NCI-H82 treated with DMSO at 0.1 percent for 48 hours (cell line): ENCODE data around the gene P2RY14.

Experiments used
- DNase-seq: peaks from one replicate; lab custom pipeline; 2025; ENCODE audit not compliant: unreplicated experiment; lab: John Stamatoyannopoulos, UW

P2RY14 gene

DNA sequence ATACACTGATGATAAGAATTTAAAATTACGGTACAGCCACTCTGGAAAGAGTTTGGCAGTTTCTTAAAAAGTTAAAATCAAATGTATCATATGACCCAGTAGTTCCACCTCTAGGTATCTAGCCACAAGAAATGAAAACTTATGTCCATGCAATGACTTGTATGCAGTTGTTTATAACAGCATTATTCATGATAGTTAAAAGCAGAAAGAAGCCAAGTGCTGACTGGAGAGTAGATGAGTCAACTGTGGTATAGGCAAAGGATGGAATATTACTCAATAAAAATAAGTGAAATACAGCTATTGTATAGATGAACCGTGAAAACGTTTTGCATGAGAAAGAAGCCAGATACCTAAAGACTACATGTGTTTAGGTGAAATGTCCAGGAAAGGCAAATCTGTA is 23.4 kb upstream of the P2RY14 start:
- no peak for DNase-seq

DNA sequence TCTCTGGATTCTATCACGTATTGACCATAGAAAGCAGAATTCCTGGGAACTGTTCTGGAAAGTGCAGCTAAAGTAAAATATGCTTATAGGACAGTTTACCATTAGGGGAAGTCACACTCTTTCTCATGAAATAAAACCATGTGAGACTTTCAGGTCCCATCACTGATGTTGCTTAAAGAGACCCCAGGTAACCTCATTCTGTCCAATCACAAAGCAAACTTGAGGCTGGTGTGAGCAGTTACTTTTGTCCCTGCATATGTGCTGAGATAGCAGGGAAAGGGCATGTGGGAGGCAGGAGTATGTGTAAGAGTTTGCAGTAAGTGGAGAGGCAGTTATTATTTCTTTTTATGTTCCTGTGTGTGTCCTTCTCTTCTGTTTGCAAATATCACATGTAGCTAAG is 22.2 kb upstream of the P2RY14 start:
- DNase-seq = no peak

DNA sequence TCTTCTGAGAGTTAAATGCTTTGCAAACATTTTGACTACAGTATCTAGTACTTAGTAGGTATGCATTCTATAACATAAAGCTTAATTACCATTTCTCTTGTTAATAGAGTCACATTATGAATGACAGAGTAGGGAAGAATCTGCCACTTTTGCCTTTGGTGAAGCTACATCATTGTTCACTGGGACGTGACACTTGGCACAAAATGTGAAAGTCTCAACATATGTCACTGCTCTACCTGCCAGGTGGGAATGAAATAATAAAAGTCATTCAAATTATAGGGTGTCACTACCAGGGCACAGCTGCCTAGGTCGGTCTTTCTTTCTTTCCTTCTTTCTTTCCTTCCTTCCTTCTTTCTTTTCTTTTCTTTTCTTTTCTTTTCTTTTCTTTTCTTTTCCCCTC is 20.7 kb upstream of the P2RY14 start:
- DNase-seq = no peak

GRCh38 chr3:151297429-151297828 is 19.1 kb upstream of the P2RY14 start:
- no peak for DNase-seq

DNA sequence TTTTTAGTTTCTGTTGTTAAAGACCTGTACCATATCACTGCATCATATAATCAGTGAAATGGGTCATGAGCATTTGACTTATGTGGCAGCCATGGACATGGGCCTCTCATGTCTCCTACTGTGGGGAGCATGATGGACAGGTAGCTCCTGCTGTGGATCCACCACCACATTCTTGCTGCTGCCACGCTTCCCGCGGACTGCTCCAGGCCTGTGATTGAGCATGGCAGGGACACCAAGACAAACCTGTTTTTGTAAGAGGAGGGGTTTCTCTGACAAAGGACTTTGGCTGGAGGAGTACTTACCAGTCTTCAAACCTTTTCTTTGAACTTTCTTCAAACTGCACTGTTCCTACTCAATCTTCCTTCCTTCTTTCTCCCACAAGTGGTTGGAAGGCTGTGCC is 17.9 kb upstream of the P2RY14 start:
- DNase-seq = no peak

GRCh38 chr3:151293127-151293526 is 14.8 kb upstream of the P2RY14 start:
- DNase-seq = no peak

DNA sequence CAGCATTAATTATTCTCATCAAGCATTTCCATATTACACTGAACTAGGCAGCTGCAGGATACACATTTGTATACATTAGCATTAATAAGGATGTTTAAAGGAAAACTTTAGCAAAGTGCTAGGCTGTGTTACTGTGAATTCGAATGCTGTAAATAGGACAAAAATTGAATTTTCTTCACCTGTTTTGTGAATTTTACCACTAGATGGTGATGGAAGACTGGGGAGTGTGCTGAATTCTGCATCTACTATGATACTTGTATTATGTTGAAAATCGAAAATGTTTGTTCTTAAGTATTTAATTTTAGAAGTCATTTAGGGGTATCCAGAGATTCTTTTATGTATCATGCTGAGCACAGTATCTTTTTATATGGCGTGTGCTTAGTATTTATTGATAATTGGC is 12.3 kb upstream of the P2RY14 start:
- DNase-seq = no peak

- no peak for DNase-seq
These were observed 11.1 kb upstream of the P2RY14 start for GRCh38 chr3:151289445-151289844.

- DNase-seq = no peak
These were observed 7.6 kb upstream of the P2RY14 start for GRCh38 chr3:151285940-151286339.

DNA sequence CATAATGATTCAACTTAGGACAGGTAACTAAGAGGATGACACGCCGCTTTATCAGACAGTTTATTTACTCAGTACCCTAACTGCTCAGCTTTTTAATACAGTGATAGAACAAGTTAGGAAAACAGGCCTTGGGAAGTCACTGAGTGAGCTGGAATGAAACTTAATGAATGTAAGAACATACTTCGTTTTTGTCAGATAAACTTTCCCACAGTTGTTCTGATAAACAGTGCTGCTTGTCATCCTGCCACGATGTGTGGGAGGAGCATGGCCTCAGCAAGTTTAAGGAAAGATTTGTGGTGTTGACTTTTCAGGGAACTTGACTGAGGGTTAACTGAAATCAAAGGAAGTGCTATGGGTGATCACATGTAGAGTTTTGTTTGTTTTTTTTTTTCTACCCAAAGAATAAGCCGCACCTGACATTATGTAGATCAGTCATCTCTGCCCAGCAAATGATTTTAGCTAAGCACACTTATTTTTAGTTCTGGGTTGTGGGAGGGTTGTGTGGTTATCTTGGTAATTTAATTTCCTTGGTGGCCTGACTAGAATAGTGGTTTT is 5.6 kb upstream of the P2RY14 start:
- DNase-seq = no peak

GRCh38 chr3:151283387-151283786 is 5.0 kb upstream of the P2RY14 start:
- no peak for DNase-seq

DNA sequence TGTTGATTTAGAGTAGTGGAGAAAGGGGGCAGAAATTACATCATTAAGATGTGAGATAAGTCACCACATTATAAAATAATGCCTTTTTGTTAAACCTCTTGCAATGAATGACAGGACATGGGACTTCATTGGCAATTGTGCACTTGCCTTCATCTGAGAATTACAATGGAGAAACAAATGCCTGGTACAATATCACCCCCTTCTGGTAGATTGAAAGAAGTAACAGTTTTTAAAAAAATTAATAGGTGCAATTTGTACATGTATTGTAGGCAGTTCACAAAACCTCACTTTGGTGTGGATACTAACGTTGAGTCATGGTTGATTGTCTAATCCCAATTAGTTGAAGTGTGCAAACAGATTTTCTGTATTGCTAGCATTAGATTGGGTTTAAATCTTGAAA is 4.6 kb upstream of the P2RY14 start:
- DNase-seq = peak; percentile 65

DNA sequence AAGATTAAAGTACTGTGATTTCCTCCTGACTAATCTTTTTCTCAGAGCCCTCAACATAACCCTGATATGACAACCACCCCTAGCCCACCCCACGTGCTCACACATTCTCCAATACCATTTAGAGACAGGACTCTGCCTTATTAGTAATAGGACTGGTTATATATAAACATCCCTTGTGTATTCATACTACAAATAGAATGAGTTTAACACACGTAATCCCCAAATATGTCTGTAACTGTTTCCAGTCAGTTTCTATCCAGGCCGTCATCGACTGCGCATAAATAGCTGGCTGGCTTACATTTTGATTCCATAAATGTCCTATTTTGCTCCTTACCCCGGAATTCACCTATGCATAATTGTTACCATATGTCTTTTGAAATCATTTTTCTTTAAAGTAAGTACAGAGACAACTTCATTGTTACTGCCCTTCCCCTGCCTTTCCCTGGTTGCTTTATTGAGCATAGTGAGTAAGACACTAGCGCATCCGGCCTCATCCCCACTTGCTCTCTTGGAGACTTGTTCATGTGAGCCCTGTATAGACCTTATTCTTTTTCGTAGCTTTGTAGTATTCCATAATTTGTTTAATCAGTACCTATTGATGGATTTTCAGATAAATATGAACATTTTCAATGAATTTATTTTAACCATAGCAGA is 3.5 kb upstream of the P2RY14 start:
- DNase-seq = no peak

- DNase-seq = no peak
These were observed 1.7 kb downstream of the P2RY14 start for GRCh38 chr3:151276687-151277042.

DNA sequence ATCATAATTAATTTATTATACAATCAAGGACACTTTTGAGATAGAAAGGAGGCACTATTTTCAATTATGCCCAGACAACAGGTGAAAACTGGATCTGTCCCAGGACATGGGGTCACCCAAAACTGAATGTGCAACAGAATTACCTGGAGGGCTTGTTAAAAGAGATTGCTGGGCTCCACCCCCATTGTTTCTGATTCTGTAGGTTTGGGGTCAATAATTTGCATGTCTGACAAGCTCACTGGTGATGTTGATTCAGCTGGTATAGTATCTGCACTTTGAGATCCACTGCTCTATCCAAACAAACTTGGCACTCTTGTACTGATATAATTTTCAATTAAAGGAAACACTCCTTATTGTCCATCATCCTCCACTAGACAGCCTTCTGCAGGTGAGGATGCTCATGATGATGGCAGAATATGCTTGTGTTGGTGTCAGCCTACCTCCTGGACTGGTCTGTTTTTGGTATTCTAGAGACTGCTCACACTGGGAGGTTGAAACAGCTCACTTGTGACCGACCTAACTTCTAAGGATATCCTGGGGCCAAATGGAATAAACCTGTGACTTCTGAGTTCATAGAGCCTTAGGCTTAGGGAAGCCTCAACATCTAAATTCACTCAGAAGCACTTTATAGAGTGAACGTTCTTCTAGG is 2.2 kb downstream of the P2RY14 start:
- no peak for DNase-seq

- DNase-seq = no peak
These were observed 3.3 kb downstream of the P2RY14 start for GRCh38 chr3:151275091-151275490.

GRCh38 chr3:151269631-151270030 is 8.7 kb downstream of the P2RY14 start:
- no peak for DNase-seq

DNA sequence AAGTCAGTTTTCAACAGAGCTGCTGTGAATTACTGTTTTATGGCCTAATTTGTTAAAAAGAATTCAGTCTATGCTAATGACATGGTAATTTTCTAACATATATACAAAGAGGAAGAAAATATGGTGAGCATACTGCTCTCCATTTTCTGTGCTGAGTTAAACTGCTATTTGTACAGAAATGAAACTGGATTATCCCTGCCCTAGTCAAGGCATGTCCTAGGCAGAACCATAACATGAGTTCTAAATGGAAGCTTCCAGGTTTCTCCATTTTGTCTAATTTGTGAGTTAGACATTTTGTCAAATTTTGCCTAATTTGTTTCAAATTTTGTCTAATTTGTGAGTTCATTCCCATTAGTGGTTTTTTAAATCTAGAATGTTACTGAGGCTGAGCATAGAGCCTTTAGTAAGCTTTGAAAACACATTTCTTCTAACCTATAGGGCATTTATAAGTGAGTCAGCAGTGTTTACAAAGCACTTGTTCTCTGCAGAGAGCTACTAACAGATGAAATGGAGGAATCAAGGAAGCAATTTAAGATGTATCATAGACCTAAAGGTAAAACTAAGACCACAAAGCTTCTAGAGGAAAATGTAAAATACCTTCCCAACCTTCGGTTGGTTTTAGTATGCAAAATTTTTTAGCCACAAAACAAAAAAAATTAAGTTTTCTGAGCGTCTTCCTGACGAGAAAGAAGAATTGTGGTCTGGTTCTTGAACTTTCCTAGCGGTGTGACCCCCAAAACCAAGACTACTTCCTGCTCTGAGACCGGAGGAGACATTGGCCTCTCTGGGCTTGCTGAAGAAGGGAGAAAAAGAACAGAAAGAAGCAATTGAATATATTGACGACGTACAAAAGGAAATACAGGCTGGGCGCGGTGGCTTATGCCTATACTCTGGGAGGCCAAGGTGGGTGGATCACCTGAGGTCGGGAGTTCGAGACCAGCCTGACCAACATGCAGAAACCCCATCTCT is 9.8 kb downstream of the P2RY14 start:
- DNase-seq = no peak

- DNase-seq = no peak
These were observed 11.3 kb downstream of the P2RY14 start for GRCh38 chr3:151267066-151267465.

- DNase-seq = no peak
These were observed 12.5 kb downstream of the P2RY14 start for GRCh38 chr3:151265866-151266265.

DNA sequence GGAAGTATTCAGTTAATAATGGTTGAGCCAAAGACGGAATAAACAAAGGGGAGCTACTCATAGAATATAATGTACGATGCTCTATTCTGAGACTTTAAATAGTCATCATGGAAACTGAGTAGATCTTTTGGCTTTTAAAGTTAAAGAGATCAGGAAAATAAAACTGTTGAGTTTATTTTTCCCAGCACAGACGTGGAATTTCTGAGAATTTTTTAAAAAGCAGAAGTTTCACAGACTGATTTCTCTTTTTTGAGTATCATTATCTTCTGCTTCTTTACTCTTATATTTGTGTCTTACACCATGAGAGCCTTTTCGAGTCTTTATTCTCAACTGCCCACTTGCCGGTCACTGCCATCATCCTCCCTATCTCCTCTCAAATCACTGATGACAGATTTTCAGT is 13.2 kb downstream of the P2RY14 start:
- DNase-seq = no peak

DNA sequence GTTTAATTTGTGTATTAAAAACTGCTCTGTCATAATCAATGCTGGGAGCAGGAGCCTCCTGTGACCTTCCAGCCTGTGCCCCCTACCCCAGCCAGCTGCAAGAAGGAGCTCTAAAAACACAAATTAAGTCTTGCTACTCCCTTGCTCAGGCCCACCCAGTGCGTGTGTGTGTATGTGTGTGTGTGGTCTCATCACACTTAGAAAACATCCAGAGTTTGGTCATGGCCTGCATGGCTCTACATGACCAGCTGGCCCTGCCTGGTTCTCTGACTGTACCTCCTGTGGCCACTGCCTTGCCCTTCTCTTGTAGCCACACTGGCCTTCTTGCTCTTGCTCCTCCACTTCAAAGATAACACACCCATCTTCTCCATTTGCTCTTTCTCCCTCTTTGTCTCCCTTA is 13.7 kb downstream of the P2RY14 start:
- DNase-seq = no peak
